ENCODE measurements around the gene UMOD. TPM values are rescaled to one million over a fixed set of nuclear protein-coding genes. Genes with fewer than 3 reads are reported as not detected.
A peak's percentile ranks its signal among the peaks of the same experiment; 100 is the strongest.

Gene UMOD
- total RNA-seq, 1 experiment from 2014 or later: not detected

- H3K4me1 ChIP-seq (ENCODE audit: low read length): no peaks in the 10 kb centered on the region
- no peaks in the 10 kb centered on the region for H3K9me2 ChIP-seq (replicated peaks; ENCODE audit: insufficient read depth, low read length)
- H3K9ac ChIP-seq (ENCODE audit: low read length): no peak overlapping the region
- H3K79me2 ChIP-seq (ENCODE audit: low read length): no peaks in the 10 kb centered on the region
- H3K4me2 ChIP-seq (ENCODE audit: low read depth, low read length, poor library complexity, severe bottlenecking): no peak overlapping the region
- H3K27me3 ChIP-seq (ENCODE audit: low read length): no peaks in the 10 kb centered on the region
- H3K4me3 ChIP-seq (ENCODE audit: low read length): no peak overlapping the region
- no peaks in the 10 kb centered on the region for H3K9me3 ChIP-seq (ENCODE audit: low read length)
- H3K27ac ChIP-seq (ENCODE audit: low read length): no peak overlapping the region
- DNase-seq: no peak
- H3K36me3 ChIP-seq (ENCODE audit: insufficient read depth, low read length): no peaks in the 10 kb centered on the region
- H4K20me1 ChIP-seq (ENCODE audit: insufficient read depth, low read depth, low read length): no peaks in the 10 kb centered on the region
- H2AFZ ChIP-seq (ENCODE audit: low read length): no peak overlapping the region
Observed at GRCh38 chr16:20380782-20381181, 28.3 kb upstream of the UMOD start.

GRCh38 chr16:20377181-20377580 is 24.7 kb upstream of the UMOD start:
- no peaks in the 10 kb centered on the region for H3K36me3 ChIP-seq (ENCODE audit: insufficient read depth, low read length)
- H3K9me2 ChIP-seq (replicated peaks; ENCODE audit: insufficient read depth, low read length): no peaks in the 10 kb centered on the region
- no peak overlapping the region for H3K4me3 ChIP-seq (ENCODE audit: low read length)
- no peak overlapping the region for H3K4me2 ChIP-seq (ENCODE audit: low read depth, low read length, poor library complexity, severe bottlenecking)
- H4K20me1 ChIP-seq (ENCODE audit: insufficient read depth, low read depth, low read length): no peaks in the 10 kb centered on the region
- H3K4me1 ChIP-seq (ENCODE audit: low read length): no peaks in the 10 kb centered on the region
- no peaks in the 10 kb centered on the region for H3K9me3 ChIP-seq (ENCODE audit: low read length)
- no peak overlapping the region for H3K9ac ChIP-seq (ENCODE audit: low read length)
- H3K79me2 ChIP-seq (ENCODE audit: low read length): no peaks in the 10 kb centered on the region
- no peak for DNase-seq
- H2AFZ ChIP-seq (ENCODE audit: low read length): no peak overlapping the region
- no peaks in the 10 kb centered on the region for H3K27me3 ChIP-seq (ENCODE audit: low read length)
- H3K27ac ChIP-seq (ENCODE audit: low read length): no peak overlapping the region

GRCh38 chr16:20372701-20373100 is 20.2 kb upstream of the UMOD start:
- Histone ChIP-seq H3K4me2 (ENCODE audit: low read depth, low read length, poor library complexity, severe bottlenecking) (no peak overlapping the region), H3K9ac (ENCODE audit: low read length) (no peak overlapping the region), H3K27ac (ENCODE audit: low read length) (no peak overlapping the region), H3K9me2 (replicated peaks; ENCODE audit: insufficient read depth, low read length) (no peaks in the 10 kb centered on the region), H3K4me1 (ENCODE audit: low read length) (no peaks in the 10 kb centered on the region), H2AFZ (ENCODE audit: low read length) (no peak overlapping the region), H3K9me3 (ENCODE audit: low read length) (no peaks in the 10 kb centered on the region), H3K27me3 (ENCODE audit: low read length) (no peaks in the 10 kb centered on the region), H3K4me3 (ENCODE audit: low read length) (no peak overlapping the region), H3K79me2 (ENCODE audit: low read length) (no peaks in the 10 kb centered on the region), H3K36me3 (ENCODE audit: insufficient read depth, low read length) (no peaks in the 10 kb centered on the region), H4K20me1 (ENCODE audit: insufficient read depth, low read depth, low read length) (no peaks in the 10 kb centered on the region)
- DNase-seq: no peak

GRCh38 chr16:20369452-20370054 is 17.0 kb upstream of the UMOD start:
- H2AFZ ChIP-seq (ENCODE audit: low read length): no peak overlapping the region
- no peak overlapping the region for H3K27ac ChIP-seq (ENCODE audit: low read length)
- H3K4me1 ChIP-seq (ENCODE audit: low read length): no peaks in the 10 kb centered on the region
- no peaks in the 10 kb centered on the region for H3K36me3 ChIP-seq (ENCODE audit: insufficient read depth, low read length)
- DNase-seq: no peak
- H3K79me2 ChIP-seq (ENCODE audit: low read length): no peaks in the 10 kb centered on the region
- H3K9ac ChIP-seq (ENCODE audit: low read length): no peak overlapping the region
- H3K4me3 ChIP-seq (ENCODE audit: low read length): no peak overlapping the region
- no peaks in the 10 kb centered on the region for H3K27me3 ChIP-seq (ENCODE audit: low read length)
- H3K9me3 ChIP-seq (ENCODE audit: low read length): no peaks in the 10 kb centered on the region
- no peak overlapping the region for H3K4me2 ChIP-seq (ENCODE audit: low read depth, low read length, poor library complexity, severe bottlenecking)
- no peaks in the 10 kb centered on the region for H4K20me1 ChIP-seq (ENCODE audit: insufficient read depth, low read depth, low read length)
- no peaks in the 10 kb centered on the region for H3K9me2 ChIP-seq (replicated peaks; ENCODE audit: insufficient read depth, low read length)

GRCh38 chr16:20364051-20364450 is 11.5 kb upstream of the UMOD start:
- Histone ChIP-seq H3K9ac (ENCODE audit: low read length) (no peak overlapping the region), H3K4me2 (ENCODE audit: low read depth, low read length, poor library complexity, severe bottlenecking) (no peak overlapping the region), H3K79me2 (ENCODE audit: low read length) (no peaks in the 10 kb centered on the region), H3K4me3 (ENCODE audit: low read length) (no peak overlapping the region), H4K20me1 (ENCODE audit: insufficient read depth, low read depth, low read length) (no peaks in the 10 kb centered on the region), H3K27me3 (ENCODE audit: low read length) (no peaks in the 10 kb centered on the region), H3K27ac (ENCODE audit: low read length) (no peak overlapping the region), H2AFZ (ENCODE audit: low read length) (no peak overlapping the region), H3K36me3 (ENCODE audit: insufficient read depth, low read length) (no peaks in the 10 kb centered on the region), H3K4me1 (ENCODE audit: low read length) (no peaks in the 10 kb centered on the region), H3K9me2 (replicated peaks; ENCODE audit: insufficient read depth, low read length) (no peaks in the 10 kb centered on the region), H3K9me3 (ENCODE audit: low read length) (no peaks in the 10 kb centered on the region)
- DNase-seq: no peak

- no peaks in the 10 kb centered on the region for H3K79me2 ChIP-seq (ENCODE audit: low read length)
- no peaks in the 10 kb centered on the region for H3K9me3 ChIP-seq (ENCODE audit: low read length)
Observed at GRCh38 chr16:20363191-20363590, 10.7 kb upstream of the UMOD start.

GRCh38 chr16:20359997-20360396 is 7.5 kb upstream of the UMOD start:
- Histone ChIP-seq H3K27me3 (ENCODE audit: low read length) (no peaks in the 10 kb centered on the region), H3K9me3 (ENCODE audit: low read length) (no peaks in the 10 kb centered on the region), H3K79me2 (ENCODE audit: low read length) (no peaks in the 10 kb centered on the region), H3K9me2 (replicated peaks; ENCODE audit: insufficient read depth, low read length) (no peaks in the 10 kb centered on the region), H3K9ac (ENCODE audit: low read length) (no peak overlapping the region), H3K27ac (ENCODE audit: low read length) (no peak overlapping the region), H3K4me1 (ENCODE audit: low read length) (no peaks in the 10 kb centered on the region), H3K4me2 (ENCODE audit: low read depth, low read length, poor library complexity, severe bottlenecking) (no peak overlapping the region), H2AFZ (ENCODE audit: low read length) (no peak overlapping the region), H3K4me3 (ENCODE audit: low read length) (no peak overlapping the region), H4K20me1 (ENCODE audit: insufficient read depth, low read depth, low read length) (no peaks in the 10 kb centered on the region), H3K36me3 (ENCODE audit: insufficient read depth, low read length) (no peaks in the 10 kb centered on the region)
- peak; percentile 56 for DNase-seq

More at GRCh38 chr16:20363191-20363590, 10.7 kb upstream of the UMOD start:
- no peak overlapping the region for H3K4me2 ChIP-seq (ENCODE audit: low read depth, low read length, poor library complexity, severe bottlenecking)
- no peak overlapping the region for H3K4me3 ChIP-seq (ENCODE audit: low read length)
- H4K20me1 ChIP-seq (ENCODE audit: insufficient read depth, low read depth, low read length): no peaks in the 10 kb centered on the region
- no peak for DNase-seq
- H3K9me2 ChIP-seq (replicated peaks; ENCODE audit: insufficient read depth, low read length): no peaks in the 10 kb centered on the region
- no peak overlapping the region for H3K9ac ChIP-seq (ENCODE audit: low read length)
- no peaks in the 10 kb centered on the region for H3K36me3 ChIP-seq (ENCODE audit: insufficient read depth, low read length)
- no peak overlapping the region for H3K27ac ChIP-seq (ENCODE audit: low read length)
- no peak overlapping the region for H2AFZ ChIP-seq (ENCODE audit: low read length)
- H3K27me3 ChIP-seq (ENCODE audit: low read length): no peaks in the 10 kb centered on the region
- no peaks in the 10 kb centered on the region for H3K4me1 ChIP-seq (ENCODE audit: low read length)

GRCh38 chr16:20355114-20355782 is 2.7 kb upstream of the UMOD start:
- no peak overlapping the region for H3K9ac ChIP-seq (ENCODE audit: low read length)
- no peak overlapping the region for H3K27ac ChIP-seq (ENCODE audit: low read length)
- no peaks in the 10 kb centered on the region for H3K9me3 ChIP-seq (ENCODE audit: low read length)
- DNase-seq: no peak
- H3K4me3 ChIP-seq (ENCODE audit: low read length): no peak overlapping the region
- no peaks in the 10 kb centered on the region for H3K36me3 ChIP-seq (ENCODE audit: insufficient read depth, low read length)
- H3K9me2 ChIP-seq (replicated peaks; ENCODE audit: insufficient read depth, low read length): no peaks in the 10 kb centered on the region
- H3K27me3 ChIP-seq (ENCODE audit: low read length): no peaks in the 10 kb centered on the region
- H3K79me2 ChIP-seq (ENCODE audit: low read length): no peaks in the 10 kb centered on the region
- H3K4me2 ChIP-seq (ENCODE audit: low read depth, low read length, poor library complexity, severe bottlenecking): no peak overlapping the region
- H4K20me1 ChIP-seq (ENCODE audit: insufficient read depth, low read depth, low read length): no peaks in the 10 kb centered on the region
- H2AFZ ChIP-seq (ENCODE audit: low read length): no peak overlapping the region
- no peaks in the 10 kb centered on the region for H3K4me1 ChIP-seq (ENCODE audit: low read length)
